ENCODE data around the gene RPS27L. TPM values are rescaled to one million over a fixed set of nuclear protein-coding genes. Genes with fewer than 3 reads are reported as not detected.

The RPS27L gene
- total and polyA plus RNA-seq, 2 donors (not counting 1 experiment from before 2014, with no cell fraction given) = 21.6 to 50.9 TPM

DNA sequence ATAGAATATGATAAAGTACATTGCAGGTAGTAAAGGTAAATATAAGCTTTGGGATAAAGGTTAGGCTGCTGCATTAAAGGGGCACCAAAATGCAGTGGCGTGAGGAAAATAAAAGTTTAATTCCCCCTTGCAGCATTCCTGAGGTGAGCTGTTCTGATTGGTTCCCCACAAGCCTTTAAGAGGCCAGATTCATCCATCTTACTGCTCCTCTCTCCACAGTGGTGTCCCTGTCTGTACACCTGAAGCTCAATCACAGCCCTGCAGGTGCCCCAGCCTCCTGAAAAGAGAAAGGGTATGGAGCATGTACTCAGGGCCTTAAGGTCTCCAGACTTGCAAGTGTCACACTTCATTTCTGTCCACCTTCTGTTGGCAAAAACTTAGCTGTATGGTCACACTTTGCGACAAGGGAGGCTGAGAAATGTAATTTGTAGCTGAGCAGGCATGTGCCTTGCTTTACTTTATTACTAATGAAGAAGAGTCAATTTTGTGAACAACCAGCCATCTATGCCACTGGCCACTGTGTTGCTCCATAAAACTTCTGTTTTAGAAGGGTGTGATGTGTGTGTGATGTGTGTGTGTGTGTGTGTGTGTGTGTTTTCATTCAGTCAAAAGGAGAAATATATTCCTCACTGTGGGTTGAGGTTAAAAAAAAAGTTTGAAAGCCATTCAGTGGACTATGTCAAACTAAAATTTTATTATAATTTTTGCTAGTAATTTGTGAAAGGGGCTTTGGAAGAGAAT is 22.9 kb downstream of the RPS27L start:
- POLR2A ChIA-PET = no interaction called here

DNA sequence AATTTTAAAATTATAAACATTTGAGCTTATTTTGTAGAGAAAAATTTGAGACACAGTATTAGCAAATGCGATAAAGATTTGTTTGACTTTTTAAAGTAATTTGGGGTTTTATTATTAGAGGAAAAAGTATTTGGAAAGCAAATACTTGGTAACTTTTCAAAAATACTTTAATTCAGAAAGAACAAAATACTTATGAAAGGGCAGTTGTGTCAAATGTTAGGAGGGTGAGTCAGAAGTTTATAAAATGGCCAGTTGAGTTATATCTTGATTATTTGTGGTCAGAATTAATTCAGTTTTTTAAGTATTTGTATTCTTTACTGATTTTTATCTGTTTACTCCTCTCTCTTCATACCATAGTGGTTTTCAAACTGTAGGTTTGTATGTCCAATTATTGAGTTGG is 23.5 kb downstream of the RPS27L start:
- no peak for DNase-seq
- H3K36me3 ChIP-seq (replicated peaks in 1 of 2; ENCODE audit: control extremely low read depth in 1 of 2, control insufficient read depth in 1 of 2, extremely low read depth in 1 of 2, insufficient read depth in 2 of 2, low read length in 1 of 2) = peaks cover 4 to 19% of the 10 kb centered on the region in 2 experiments
- no peak overlapping the region for H3K9ac ChIP-seq (ENCODE audit: low read length)
- ChIA-PET CTCF (interaction anchor here (0.6 to 1.1 kb wide), 2 partner anchors 86 to 336 kb away, joined by 3 read pairs; no protein-coding TSS in a partner anchor), POLR2A (no interaction called here)
- H3K27me3 ChIP-seq (replicated peaks in 1 of 4; ENCODE audit: control extremely low read depth in 1 of 4, control insufficient read depth in 3 of 4, insufficient read depth in 4 of 4, low read length in 3 of 4) = no peaks in the 10 kb centered on the region
- Mint-ChIP-seq H3K4me3 (no peak overlapping the region), H3K27me3 (no peaks in the 10 kb centered on the region), H3K9me3 (ENCODE audit: insufficient read depth) (no peaks in the 10 kb centered on the region), H3K27ac (no peak overlapping the region), H3K4me1 (peaks cover 6% of the 10 kb centered on the region)
- no peaks in the 10 kb centered on the region for H3K4me1 ChIP-seq (ENCODE audit: control insufficient read depth in 2 of 2, insufficient read depth in 2 of 2, low read length in 2 of 2)
- no peaks in the 10 kb centered on the region for H3K9me3 ChIP-seq (ENCODE audit: control extremely low read depth in 1 of 3, control insufficient read depth in 2 of 3, insufficient read depth in 1 of 3, low read length in 2 of 3)
- no peak for TF ChIP-seq EZH2 (IDR thresholded peaks at IDR 0.05; ENCODE audit: borderline replicate concordance, insufficient read depth, low read depth, low read length, poor library complexity, severe bottlenecking)
- TF ChIP-seq, protein P1, sequence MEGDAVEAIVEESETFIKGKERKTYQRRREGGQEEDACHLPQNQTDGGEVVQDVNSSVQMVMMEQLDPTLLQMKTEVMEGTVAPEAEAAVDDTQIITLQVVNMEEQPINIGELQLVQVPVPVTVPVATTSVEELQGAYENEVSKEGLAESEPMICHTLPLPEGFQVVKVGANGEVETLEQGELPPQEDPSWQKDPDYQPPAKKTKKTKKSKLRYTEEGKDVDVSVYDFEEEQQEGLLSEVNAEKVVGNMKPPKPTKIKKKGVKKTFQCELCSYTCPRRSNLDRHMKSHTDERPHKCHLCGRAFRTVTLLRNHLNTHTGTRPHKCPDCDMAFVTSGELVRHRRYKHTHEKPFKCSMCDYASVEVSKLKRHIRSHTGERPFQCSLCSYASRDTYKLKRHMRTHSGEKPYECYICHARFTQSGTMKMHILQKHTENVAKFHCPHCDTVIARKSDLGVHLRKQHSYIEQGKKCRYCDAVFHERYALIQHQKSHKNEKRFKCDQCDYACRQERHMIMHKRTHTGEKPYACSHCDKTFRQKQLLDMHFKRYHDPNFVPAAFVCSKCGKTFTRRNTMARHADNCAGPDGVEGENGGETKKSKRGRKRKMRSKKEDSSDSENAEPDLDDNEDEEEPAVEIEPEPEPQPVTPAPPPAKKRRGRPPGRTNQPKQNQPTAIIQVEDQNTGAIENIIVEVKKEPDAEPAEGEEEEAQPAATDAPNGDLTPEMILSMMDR (IDR thresholded peaks at IDR 0.05) = no peak
- H4K20me1 ChIP-seq (ENCODE audit: control insufficient read depth, insufficient read depth, low read length, poor library complexity, severe bottlenecking) = peaks cover 4% of the 10 kb centered on the region
- no peak overlapping the region for H3K27ac ChIP-seq (ENCODE audit: low read length in 2 of 2)
- no peak overlapping the region for H3K4me2 ChIP-seq (replicated peaks; ENCODE audit: low read depth, low read length, poor library complexity, severe bottlenecking)
- H3K4me3 ChIP-seq (ENCODE audit: control extremely low read depth in 1 of 5, extremely low read depth in 1 of 5, insufficient read depth in 1 of 5, low read depth in 2 of 5, low read length in 4 of 5) = no peak overlapping the region
- WGBS (ENCODE audit: insufficient coverage) = no CpG with 5 or more reads among the region's 1 CpG
- ATAC-seq (ENCODE audit: low read depth) = no peak
- H2AFZ ChIP-seq (ENCODE audit: insufficient read depth, low read depth, low read length, poor library complexity, severe bottlenecking) = no peak overlapping the region
- intact Hi-C loops (cut with micrococcal nuclease) = no loop called here
- H3K79me2 ChIP-seq (ENCODE audit: control insufficient read depth, insufficient read depth, low read length) = no peaks in the 10 kb centered on the region

More for the DNA sequence above, 22.9 kb downstream of the RPS27L start:
- H4K20me1 ChIP-seq (ENCODE audit: control insufficient read depth, insufficient read depth, low read length, poor library complexity, severe bottlenecking) = peaks cover 4% of the 10 kb centered on the region
- no peak for DNase-seq
- H3K27ac ChIP-seq (ENCODE audit: low read length in 2 of 2) = no peak overlapping the region
- no peaks in the 10 kb centered on the region for H3K79me2 ChIP-seq (ENCODE audit: control insufficient read depth, insufficient read depth, low read length)
- no peaks in the 10 kb centered on the region for H3K9me3 ChIP-seq (ENCODE audit: control extremely low read depth in 1 of 3, control insufficient read depth in 2 of 3, insufficient read depth in 1 of 3, low read length in 2 of 3)
- intact Hi-C loops (cut with micrococcal nuclease) = no loop called here
- TF ChIP-seq EZH2 (IDR thresholded peaks at IDR 0.05; ENCODE audit: borderline replicate concordance, insufficient read depth, low read depth, low read length, poor library complexity, severe bottlenecking) = no peak
- TF ChIP-seq, protein P1 (IDR thresholded peaks at IDR 0.05) = no peak
- WGBS (ENCODE audit: insufficient coverage) = no CpG with 5 or more reads among the region's 2 CpGs
- peaks cover 3 to 17% of the 10 kb centered on the region in 2 experiments for H3K36me3 ChIP-seq (replicated peaks in 1 of 2; ENCODE audit: control extremely low read depth in 1 of 2, control insufficient read depth in 1 of 2, extremely low read depth in 1 of 2, insufficient read depth in 2 of 2, low read length in 1 of 2)
- no peak for ATAC-seq (ENCODE audit: low read depth)
- no peaks in the 10 kb centered on the region for H3K27me3 ChIP-seq (replicated peaks in 1 of 4; ENCODE audit: control extremely low read depth in 1 of 4, control insufficient read depth in 3 of 4, insufficient read depth in 4 of 4, low read length in 3 of 4)
- H3K27me3 Mint-ChIP-seq = no peaks in the 10 kb centered on the region
- CTCF ChIA-PET = interaction anchor here (1.1 kb wide), 1 partner anchor 87 kb away, joined by 3 read pairs; no protein-coding TSS in a partner anchor
- no peak overlapping the region for H3K9ac ChIP-seq (ENCODE audit: low read length)
- H3K27ac Mint-ChIP-seq = no peak overlapping the region
- peaks cover 6% of the 10 kb centered on the region for H3K4me1 Mint-ChIP-seq
- H3K4me1 ChIP-seq (ENCODE audit: control insufficient read depth in 2 of 2, insufficient read depth in 2 of 2, low read length in 2 of 2) = no peaks in the 10 kb centered on the region
- no peaks in the 10 kb centered on the region for H3K9me3 Mint-ChIP-seq (ENCODE audit: insufficient read depth)
- no peak overlapping the region for H2AFZ ChIP-seq (ENCODE audit: insufficient read depth, low read depth, low read length, poor library complexity, severe bottlenecking)
- no peak overlapping the region for H3K4me3 ChIP-seq (ENCODE audit: control extremely low read depth in 1 of 5, extremely low read depth in 1 of 5, insufficient read depth in 1 of 5, low read depth in 2 of 5, low read length in 4 of 5)
- no peak overlapping the region for H3K4me2 ChIP-seq (replicated peaks; ENCODE audit: low read depth, low read length, poor library complexity, severe bottlenecking)
- H3K4me3 Mint-ChIP-seq = no peak overlapping the region
